A673 (cell line): ENCODE measurements around the gene IBA57. TPM values are rescaled to one million over a fixed set of nuclear protein-coding genes. Genes with fewer than 3 reads are reported as not detected.

Experiments used
- BruUV-seq: library from RNA; stranded (reverse); fragments of 400-500 nt; replicated peaks from 2 replicates; lab custom pipeline; 2021; lab: Mats Ljungman, UMichigan
- CTCF ChIA-PET: fragments of 300-600 bp; sonication (Branson Sonifier 250); formaldehyde crosslinking; loops from one replicate; lab custom pipeline; 2022; ENCODE audit warnings: antibody characterized with exemption; lab: Charles Lee
- POLR2A ChIA-PET: fragments of 300-600 bp; sonication (Branson Sonifier 250); formaldehyde crosslinking; loops from one replicate; lab custom pipeline; 2022; ENCODE audit warnings: antibody characterized with exemption; ENCODE audit not compliant: low non-redundant PET; lab: Charles Lee
- DNase-seq: peaks from one replicate; pipeline ENCODE4 v3.0.0-alpha.2; 2015; ENCODE audit warnings: low spot score
- H3K27ac ChIP-seq: fragments of 200-600 bp; sonication (generic); 2 replicates; pipeline ENCODE4 v1.5.1; 2016; ENCODE audit warnings: mixed run types, low read depth, mild to moderate bottlenecking, mixed read lengths, antibody characterized with exemption, low read length; ENCODE audit not compliant: poor library complexity, severe bottlenecking
- H3K27me3 ChIP-seq: fragments of 200-600 bp; sonication (generic); replicated peaks from 2 replicates; pipeline ENCODE4 v1.6.1; 2017; ENCODE audit warnings: mixed run types, low read depth, mild to moderate bottlenecking, mixed read lengths, antibody characterized with exemption, low read length; ENCODE audit not compliant: insufficient read depth, poor library complexity
- H3K36me3 ChIP-seq: fragments of 200-600 bp; sonication (generic); 2 replicates; pipeline ENCODE4 v1.6.1; 2016; ENCODE audit warnings: mixed run types, mild to moderate bottlenecking, mixed read lengths, antibody characterized with exemption, low read length; ENCODE audit not compliant: insufficient read depth, poor library complexity, severe bottlenecking
- H3K4me1 ChIP-seq: fragments of 200-600 bp; sonication (generic); 2 replicates; pipeline ENCODE4 v1.6.1; 2017; ENCODE audit warnings: mixed run types, mild to moderate bottlenecking, mixed read lengths, antibody characterized with exemption, low read length; ENCODE audit not compliant: insufficient read depth, poor library complexity, severe bottlenecking
- H3K4me3 ChIP-seq: fragments of 200-600 bp; sonication (generic); 2 replicates; pipeline ENCODE4 v1.5.1; 2016; ENCODE audit warnings: low read depth, mixed run types, mild to moderate bottlenecking, mixed read lengths, low read length; ENCODE audit not compliant: poor library complexity, severe bottlenecking
- H3K9me3 ChIP-seq: fragments of 200-600 bp; sonication (generic); 2 replicates; pipeline ENCODE4 v1.6.1; 2016; ENCODE audit warnings: mixed run types, low read depth, mild to moderate bottlenecking, mixed read lengths, antibody characterized with exemption, low read length; ENCODE audit not compliant: poor library complexity, severe bottlenecking
- CTCF ChIP-seq: fragments of 300-800, 200-600 bp; sonication (generic); conservative IDR thresholded peaks from 2 replicates; pipeline ENCODE4 v1.5.1; 2017; ENCODE audit warnings: low read depth, mild to moderate bottlenecking, antibody characterized with exemption, low read length, moderate library complexity, mixed read lengths
- EZH2 ChIP-seq: fragments of 200-600 bp; sonication (generic); IDR thresholded peaks from 2 replicates; pipeline ENCODE4 v1.6.1; 2017; ENCODE audit warnings: borderline replicate concordance, low read depth, mild to moderate bottlenecking, mixed read lengths, antibody characterized with exemption, low read length; ENCODE audit not compliant: poor library complexity, severe bottlenecking
- intact Hi-C: fragments of 100-400 bp; cut with micrococcal nuclease; formaldehyde crosslinking; loops from one replicate; pipeline ENCODE4 v1.10.0; 2022; ENCODE audit not compliant: unreplicated experiment
- total RNA-seq: library from RNA; stranded (reverse); gene quantifications from 2 replicates; pipeline ENCODE4 v1.2.3, GENCODE V29; 2021

IBA57 gene
- total RNA-seq, 1 experiment from 2014 or later, result 12.1 TPM

GRCh38 chr1:228159008-228159665 lies 6.5 kb upstream of the IBA57 start:
- no peak for DNase-seq
- POLR2A ChIA-PET, result no interaction called here
- intact Hi-C loops, result no loop called here
- Histone ChIP-seq H3K4me1 (no peaks in the 10 kb centered on the region), H3K9me3 (no peaks in the 10 kb centered on the region), H3K27ac (no peak overlapping the region), H3K4me3 (no peak overlapping the region), H3K27me3 (peaks cover 24% of the 10 kb centered on the region), H3K36me3 (no peaks in the 10 kb centered on the region)
- CTCF ChIA-PET, result no interaction called here
- no peak for TF ChIP-seq CTCF
- TF ChIP-seq EZH2, result no peak
- BruUV-seq, result no TSS peak

DNA sequence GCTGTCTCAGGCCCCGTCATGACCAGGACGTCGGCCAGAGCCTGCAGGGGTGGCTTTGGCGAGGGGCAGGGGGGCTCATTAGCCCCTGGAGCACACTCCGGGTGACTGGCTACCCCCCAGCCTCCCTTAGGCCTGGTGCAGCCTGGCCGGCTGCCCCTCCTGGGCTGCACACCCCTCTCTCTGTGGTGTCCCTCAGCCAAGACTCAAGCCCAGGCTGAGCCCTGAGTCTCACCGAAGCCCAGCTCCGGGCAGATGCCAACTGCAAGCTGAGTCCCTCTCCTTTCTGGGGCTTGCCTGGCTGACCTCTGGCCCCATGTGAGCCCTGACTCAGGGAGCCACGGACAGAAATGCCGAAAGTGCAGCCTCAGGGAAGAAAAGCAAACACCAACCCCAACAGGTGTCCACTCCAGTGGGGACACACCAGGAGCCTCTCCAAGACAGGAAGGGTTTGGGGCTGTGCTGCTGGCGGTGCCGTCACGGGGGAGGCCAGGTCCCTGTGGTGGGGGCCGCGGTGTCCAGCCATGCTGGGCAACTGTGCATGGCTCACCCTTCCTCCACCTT lies 5.3 kb upstream of the IBA57 start:
- H3K9me3 ChIP-seq, result no peaks in the 10 kb centered on the region
- H3K4me3 ChIP-seq, result no peak overlapping the region
- TF ChIP-seq EZH2, result no peak
- TF ChIP-seq CTCF, result no peak
- DNase-seq, result no peak
- no peak overlapping the region for H3K27ac ChIP-seq
- H3K27me3 ChIP-seq, result peaks cover 24% of the 10 kb centered on the region
- H3K36me3 ChIP-seq, result no peaks in the 10 kb centered on the region
- POLR2A ChIA-PET, result no interaction called here
- intact Hi-C loops, result no loop called here
- CTCF ChIA-PET, result no interaction called here
- BruUV-seq, result no TSS peak
- peaks cover 6% of the 10 kb centered on the region for H3K4me1 ChIP-seq

DNA sequence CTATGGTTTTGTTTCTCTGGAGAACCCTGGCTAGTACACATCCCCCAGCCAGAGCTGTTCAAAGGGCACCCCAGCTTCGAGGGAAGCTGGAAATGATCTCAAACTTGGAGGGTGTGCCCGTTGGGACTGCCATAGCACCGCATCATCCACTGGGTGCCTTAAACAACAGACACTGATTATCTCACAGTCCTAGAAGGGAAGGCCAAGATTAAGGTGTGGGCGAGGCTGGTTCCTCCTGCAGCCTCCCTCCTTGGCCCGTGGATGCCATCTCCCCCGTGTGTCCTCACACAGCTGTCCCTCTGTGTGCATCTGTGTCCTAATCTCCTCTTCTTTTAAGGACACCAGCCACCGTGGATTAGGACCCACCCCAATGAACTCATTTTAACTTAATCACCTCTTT lies 4.2 kb upstream of the IBA57 start:
- Histone ChIP-seq H3K9me3 (no peaks in the 10 kb centered on the region), H3K4me1 (peaks cover 8% of the 10 kb centered on the region), H3K27me3 (peaks cover 24% of the 10 kb centered on the region), H3K4me3 (no peak overlapping the region), H3K36me3 (no peaks in the 10 kb centered on the region), H3K27ac (no peak overlapping the region)
- intact Hi-C loops, result no loop called here
- ChIA-PET POLR2A (no interaction called here), CTCF (no interaction called here)
- no peak for DNase-seq
- TF ChIP-seq CTCF (no peak), EZH2 (no peak)
- BruUV-seq, result no TSS peak
